HG03135 (cell line): Measurements from ENCODE around the gene IGDCC3.

Experiments
- ATAC-seq: cut with Tn5 transposase; IDR thresholded peaks from one replicate; pipeline ENCODE4 v1.9.1; 2021; ENCODE audit warnings: mild to moderate bottlenecking, moderate library complexity; ENCODE audit not compliant: unreplicated experiment

Gene IGDCC3

GRCh38 chr15:65300924-65301441 is 76.8 kb downstream of the IGDCC3 start:
- no peak for ATAC-seq

- ATAC-seq: no peak
Measured at GRCh38 chr15:65298731-65299130, 79.1 kb downstream of the IGDCC3 start.

GRCh38 chr15:65292938-65293518 is 84.8 kb downstream of the IGDCC3 start:
- no peak for ATAC-seq

GRCh38 chr15:65290228-65290627 is 87.6 kb downstream of the IGDCC3 start:
- ATAC-seq: no peak

- no peak for ATAC-seq
Measured at GRCh38 chr15:65289261-65289854, 88.4 kb downstream of the IGDCC3 start.

GRCh38 chr15:65287520-65287855 is 90.3 kb downstream of the IGDCC3 start:
- ATAC-seq: no peak

GRCh38 chr15:65286704-65287519 is 90.9 kb downstream of the IGDCC3 start, which contains the start of gene PARP16:
Gene PARP16, minus strand, starts transcription at chr15:65286883. Its CDS starts 457 bp downstream, at chr15:65286426.
- peak; percentile 88 for ATAC-seq

- ATAC-seq: peak; percentile 22
Measured at GRCh38 chr15:65286069-65286703, 91.6 kb downstream of the IGDCC3 start.

GRCh38 chr15:65285291-65286068 is 92.3 kb downstream of the IGDCC3 start:
- no peak for ATAC-seq

- ATAC-seq: no peak
Measured at GRCh38 chr15:65278480-65278879, 99.3 kb downstream of the IGDCC3 start.
